Nephron progenitor cell (in vitro differentiated cells): ENCODE data around the gene RASSF7.

Experiments
- DNase-seq: peaks from one replicate; pipeline ENCODE4 v3.0.0; 2021
- H3K27ac Mint-ChIP-seq: 2 replicates; pipeline ENCODE4 v1.8.0; 2021; ENCODE audit warnings: mild to moderate bottlenecking, moderate library complexity, mixed read lengths
- H3K27me3 Mint-ChIP-seq: 2 replicates; pipeline ENCODE4 v1.8.0; 2021; ENCODE audit warnings: mild to moderate bottlenecking, low read depth, mixed read lengths; ENCODE audit not compliant: poor library complexity
- H3K36me3 Mint-ChIP-seq: 2 replicates; pipeline ENCODE4 v1.8.0; 2021; ENCODE audit warnings: low read depth, mixed read lengths
- H3K4me1 Mint-ChIP-seq: 2 replicates; pipeline ENCODE4 v1.8.0; 2021; ENCODE audit warnings: mixed read lengths
- H3K4me3 Mint-ChIP-seq: 2 replicates; pipeline ENCODE4 v1.8.0; 2021; ENCODE audit warnings: mild to moderate bottlenecking, moderate library complexity, mixed read lengths
- H3K9me3 Mint-ChIP-seq: 2 replicates; pipeline ENCODE4 v1.8.0; 2021; ENCODE audit warnings: mild to moderate bottlenecking, moderate library complexity, mixed read lengths
- TF ChIP-seq, protein P1 (sequence below): fragments of 200-600 bp; sonication (generic); IDR thresholded peaks from 2 replicates; pipeline ENCODE4 v1.5.0; 2021; ENCODE audit warnings: antibody characterized with exemption

Gene RASSF7

DNA sequence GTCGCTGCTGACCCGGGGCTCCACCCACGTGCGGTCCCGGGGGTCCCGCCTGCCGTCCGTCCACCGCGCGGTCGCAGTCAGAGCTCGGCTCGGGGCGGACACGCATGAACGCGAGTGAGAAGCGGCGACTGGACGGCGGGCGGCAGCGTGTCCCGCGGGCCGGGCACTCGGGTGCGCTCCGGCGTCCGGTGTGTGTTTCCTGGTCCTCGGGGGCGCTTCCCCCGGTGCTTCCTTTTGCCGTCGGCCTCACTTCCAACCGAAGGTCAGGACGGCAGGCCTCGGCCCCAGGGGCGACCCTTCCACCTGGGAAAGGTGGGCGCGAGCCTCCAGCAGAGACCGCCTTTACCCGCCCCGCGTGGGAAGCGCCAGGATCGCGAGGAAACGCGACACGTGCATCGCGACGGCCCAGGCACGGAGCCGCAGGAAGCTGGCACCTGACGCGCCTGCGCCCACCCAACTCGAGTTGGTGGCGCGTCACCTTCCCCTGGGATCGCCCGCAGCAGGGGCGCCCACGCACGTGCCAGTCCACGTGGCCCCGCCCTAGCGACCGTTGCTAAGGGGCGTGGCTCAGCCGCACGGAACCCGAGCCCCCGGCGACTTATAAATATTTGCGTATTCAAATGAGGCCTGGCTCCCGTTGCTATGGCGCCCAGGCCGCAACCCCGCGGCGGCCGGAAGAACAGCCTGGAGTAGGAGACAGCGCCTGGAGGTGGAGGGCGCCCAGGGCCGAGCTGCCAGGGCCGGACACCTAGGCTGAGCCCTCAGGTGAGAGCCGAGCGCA lies 23.7 kb upstream of the RASSF7 start, which contains the start of gene LRRC56:
TSS of gene LRRC56 (plus strand) at position 687 of the 781 bp plus-strand sequence. CDS start 3,158 bp downstream, outside the sequence.
- TF ChIP-seq, protein P1, sequence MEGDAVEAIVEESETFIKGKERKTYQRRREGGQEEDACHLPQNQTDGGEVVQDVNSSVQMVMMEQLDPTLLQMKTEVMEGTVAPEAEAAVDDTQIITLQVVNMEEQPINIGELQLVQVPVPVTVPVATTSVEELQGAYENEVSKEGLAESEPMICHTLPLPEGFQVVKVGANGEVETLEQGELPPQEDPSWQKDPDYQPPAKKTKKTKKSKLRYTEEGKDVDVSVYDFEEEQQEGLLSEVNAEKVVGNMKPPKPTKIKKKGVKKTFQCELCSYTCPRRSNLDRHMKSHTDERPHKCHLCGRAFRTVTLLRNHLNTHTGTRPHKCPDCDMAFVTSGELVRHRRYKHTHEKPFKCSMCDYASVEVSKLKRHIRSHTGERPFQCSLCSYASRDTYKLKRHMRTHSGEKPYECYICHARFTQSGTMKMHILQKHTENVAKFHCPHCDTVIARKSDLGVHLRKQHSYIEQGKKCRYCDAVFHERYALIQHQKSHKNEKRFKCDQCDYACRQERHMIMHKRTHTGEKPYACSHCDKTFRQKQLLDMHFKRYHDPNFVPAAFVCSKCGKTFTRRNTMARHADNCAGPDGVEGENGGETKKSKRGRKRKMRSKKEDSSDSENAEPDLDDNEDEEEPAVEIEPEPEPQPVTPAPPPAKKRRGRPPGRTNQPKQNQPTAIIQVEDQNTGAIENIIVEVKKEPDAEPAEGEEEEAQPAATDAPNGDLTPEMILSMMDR: no peak
- Mint-ChIP-seq H3K4me3 (peak within 1 kb of the TSS; percentile 91), H3K4me1 (peaks cover 22% of the 10 kb centered on the region), H3K27me3 (peaks cover 27% of the 10 kb centered on the region), H3K9me3 (no peaks in the 10 kb centered on the region), H3K27ac (no peak within 1 kb of the TSS), H3K36me3 (no peaks in the 10 kb centered on the region)
- DNase-seq: peak; percentile 90

DNA sequence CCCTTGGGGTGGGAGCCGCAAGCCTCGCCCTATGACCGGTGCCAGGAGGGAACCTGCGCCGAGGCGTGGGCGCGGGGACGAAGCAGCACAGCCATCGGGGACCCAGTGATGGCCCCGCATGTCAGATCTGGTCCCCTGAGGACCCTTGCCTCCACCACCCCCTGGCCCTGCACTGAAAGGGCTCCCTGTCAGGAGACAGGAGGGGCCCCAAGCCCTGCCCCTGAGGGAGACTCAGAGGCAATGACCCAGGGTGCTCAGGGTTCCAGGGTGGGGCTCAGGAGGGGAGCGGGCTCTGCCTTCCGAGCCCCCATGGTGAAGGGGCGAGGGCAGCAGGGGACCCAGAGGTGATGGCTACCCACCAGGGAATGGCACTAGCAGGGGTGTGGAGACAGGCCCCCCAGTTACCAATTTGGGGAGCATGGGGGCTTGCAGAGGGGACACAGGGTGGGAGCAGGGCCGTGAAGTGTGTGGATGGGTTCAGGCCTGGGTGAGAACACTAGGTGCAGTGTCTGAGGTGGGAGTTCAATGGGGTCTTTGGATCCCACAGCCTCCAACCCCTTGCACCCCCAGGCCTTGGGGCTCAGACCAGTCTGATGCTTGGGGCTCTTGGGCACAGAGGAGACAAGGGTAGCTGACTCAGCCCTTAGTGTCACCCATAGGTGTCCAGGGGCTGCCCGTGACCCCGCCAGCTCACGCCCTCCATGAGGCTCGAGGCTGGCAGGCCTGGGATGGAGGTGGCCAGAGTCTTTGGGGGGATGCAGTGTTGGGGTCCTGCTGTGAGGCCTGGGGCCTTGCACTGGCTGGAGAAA lies 22.9 kb upstream of the RASSF7 start:
- DNase-seq: no peak
- Mint-ChIP-seq H3K4me3 (peak overlapping the region; percentile 60), H3K27ac (no peak overlapping the region), H3K36me3 (peaks cover 5% of the 10 kb centered on the region), H3K9me3 (no peaks in the 10 kb centered on the region), H3K27me3 (peaks cover 27% of the 10 kb centered on the region), H3K4me1 (peaks cover 26% of the 10 kb centered on the region)
- TF ChIP-seq, protein P1: no peak

DNA sequence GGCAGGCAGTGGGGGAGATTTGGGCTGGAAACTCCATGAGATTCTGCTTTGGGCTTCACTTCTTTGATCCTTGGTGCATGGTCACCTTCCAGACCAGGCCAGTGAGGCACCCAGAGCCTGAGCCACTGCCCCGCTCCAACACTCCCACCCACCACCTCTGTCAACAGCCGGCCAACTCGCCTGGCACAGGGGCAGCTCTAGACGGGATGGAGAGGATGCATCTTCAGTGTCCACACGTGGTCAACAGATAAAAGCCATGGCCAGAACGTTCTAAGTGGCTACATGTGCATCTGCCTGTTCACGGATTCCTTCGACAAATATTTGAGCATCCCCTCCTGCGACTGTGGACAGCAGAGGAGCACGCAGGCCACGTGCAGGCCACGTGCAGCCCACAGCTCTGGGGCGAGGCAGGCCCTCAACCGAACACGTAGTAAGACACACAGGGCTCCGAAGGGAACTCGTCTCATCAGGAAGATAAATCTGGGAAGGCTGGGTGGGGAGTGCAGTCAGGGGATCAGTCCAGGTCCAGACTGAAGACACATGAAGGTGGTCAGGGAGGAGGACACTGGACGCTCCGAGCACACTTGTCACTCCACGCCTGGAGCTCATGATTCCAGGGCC lies 22.2 kb upstream of the RASSF7 start:
- peak; percentile 3 for DNase-seq
- Mint-ChIP-seq H3K27ac (no peak overlapping the region), H3K4me3 (peak overlapping the region; percentile 32), H3K36me3 (peaks cover 5% of the 10 kb centered on the region), H3K4me1 (peaks cover 26% of the 10 kb centered on the region), H3K9me3 (no peaks in the 10 kb centered on the region), H3K27me3 (peaks cover 27% of the 10 kb centered on the region)
- TF ChIP-seq, protein P1: no peak

DNA sequence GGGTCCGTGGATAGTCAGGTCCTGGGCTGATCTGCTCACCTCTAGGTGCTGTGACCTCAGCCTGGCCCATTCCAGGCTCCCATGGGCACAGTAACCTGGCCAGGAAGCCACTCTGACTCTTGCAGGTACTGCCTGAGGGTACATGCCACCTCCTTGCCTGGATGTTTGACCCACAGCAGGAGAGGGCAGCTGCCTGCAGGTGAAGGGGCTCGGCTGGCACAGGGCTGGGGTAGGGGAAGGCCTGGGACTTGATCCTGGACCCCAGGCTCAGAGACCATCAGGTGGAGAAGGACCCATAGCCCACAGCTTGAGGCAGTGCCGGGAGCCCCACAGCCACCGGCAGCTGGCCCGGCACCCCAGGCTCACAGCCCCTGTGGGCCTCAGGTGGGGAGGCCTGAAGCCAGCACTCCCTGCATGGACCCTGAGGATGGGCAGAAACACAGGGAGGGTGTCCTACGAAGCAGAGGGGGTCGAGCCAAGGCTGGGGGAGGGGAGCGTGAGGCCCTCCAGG lies 20.7 kb upstream of the RASSF7 start:
- TF ChIP-seq, protein P1: no peak
- H3K4me3 Mint-ChIP-seq: no peak overlapping the region
- H3K27me3 Mint-ChIP-seq: peaks cover 27% of the 10 kb centered on the region
- H3K27ac Mint-ChIP-seq: no peak overlapping the region
- no peaks in the 10 kb centered on the region for H3K9me3 Mint-ChIP-seq
- H3K36me3 Mint-ChIP-seq: peaks cover 5% of the 10 kb centered on the region
- no peak for DNase-seq
- H3K4me1 Mint-ChIP-seq: peaks cover 26% of the 10 kb centered on the region

DNA sequence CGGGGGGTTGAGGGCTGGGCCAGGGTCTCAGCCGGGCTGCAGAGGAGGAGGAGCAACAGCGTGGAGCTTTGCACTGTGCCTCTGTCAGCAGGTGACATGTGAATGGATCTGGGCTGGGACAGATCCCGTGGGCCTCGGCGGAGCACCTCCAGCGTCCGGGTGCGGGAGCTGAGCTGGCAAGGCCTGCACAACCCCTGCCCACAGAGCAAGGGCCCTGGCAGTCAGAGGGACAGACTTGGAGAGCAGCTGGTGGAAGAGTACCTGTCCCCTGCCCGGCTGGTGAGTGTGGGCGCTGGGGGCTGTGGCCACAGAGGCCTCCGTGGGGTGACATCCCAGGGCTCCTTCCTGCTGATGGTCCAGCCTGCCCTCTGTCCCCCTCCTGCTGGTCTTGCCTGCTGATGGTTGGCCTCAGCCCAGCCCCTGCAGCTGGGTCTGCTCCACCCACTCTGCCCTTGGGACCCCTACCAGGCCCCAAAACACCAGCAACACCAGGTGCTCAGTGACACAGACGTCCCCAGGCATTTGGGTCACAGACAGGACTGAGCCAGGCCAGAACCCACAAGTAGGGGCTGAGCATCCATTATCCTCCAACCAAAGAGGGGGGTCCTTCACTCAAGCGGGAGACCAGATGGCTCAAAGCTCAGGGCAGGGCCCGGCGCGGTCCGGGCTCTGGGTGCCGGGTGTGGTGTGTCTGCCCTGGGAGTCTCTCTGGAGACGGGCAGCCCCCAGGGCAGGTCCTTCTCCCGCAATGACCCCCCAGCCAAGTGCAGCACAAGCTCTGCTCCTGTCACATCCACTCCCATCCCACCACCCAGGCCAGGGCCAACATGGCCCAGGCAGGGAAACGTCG lies 20.0 kb upstream of the RASSF7 start:
- H3K9me3 Mint-ChIP-seq: no peaks in the 10 kb centered on the region
- no peak overlapping the region for H3K27ac Mint-ChIP-seq
- H3K36me3 Mint-ChIP-seq: peaks cover 5% of the 10 kb centered on the region
- H3K27me3 Mint-ChIP-seq: peaks cover 30% of the 10 kb centered on the region
- H3K4me1 Mint-ChIP-seq: peaks cover 26% of the 10 kb centered on the region
- no peak overlapping the region for H3K4me3 Mint-ChIP-seq
- DNase-seq: peak; percentile 8
- TF ChIP-seq, protein P1: no peak
